HG02610 (cell line): Measurements from ENCODE around the gene ANKRD34A.

Source experiments
- ATAC-seq: cut with Tn5 transposase; IDR thresholded peaks from one replicate; pipeline ENCODE4 v1.9.1; 2021; ENCODE audit warnings: mild to moderate bottlenecking, moderate library complexity; ENCODE audit not compliant: unreplicated experiment

ANKRD34A gene

GRCh38 chr1:145974721-145975120 lies 10.3 kb upstream of the ANKRD34A start:
- no peak for ATAC-seq

GRCh38 chr1:145972580-145972979 lies 8.2 kb upstream of the ANKRD34A start:
- no peak for ATAC-seq

- no peak for ATAC-seq
These were observed 2.9 kb upstream of the ANKRD34A start for GRCh38 chr1:145967288-145967687.

- ATAC-seq: no peak
These were observed 857 bp upstream of the ANKRD34A start for GRCh38 chr1:145965119-145965744.

GRCh38 chr1:145963265-145964019 lies 933 bp downstream of the ANKRD34A start:
- no peak for ATAC-seq

GRCh38 chr1:145962157-145963102 lies 1.9 kb downstream of the ANKRD34A start:
- no peak for ATAC-seq

GRCh38 chr1:145961425-145962156 lies 2.8 kb downstream of the ANKRD34A start:
- ATAC-seq: no peak

- no peak for ATAC-seq
These were observed 3.3 kb downstream of the ANKRD34A start for GRCh38 chr1:145961109-145961424.

- no peak for ATAC-seq
These were observed 3.8 kb downstream of the ANKRD34A start for GRCh38 chr1:145960468-145961108.

GRCh38 chr1:145959957-145960467 lies 4.4 kb downstream of the ANKRD34A start:
- ATAC-seq: no peak

GRCh38 chr1:145959333-145959732 lies 5.0 kb downstream of the ANKRD34A start:
- no peak for ATAC-seq

- ATAC-seq: no peak
These were observed 5.6 kb downstream of the ANKRD34A start for GRCh38 chr1:145958734-145959133.

- ATAC-seq: peak; percentile 90
These were observed 6.7 kb downstream of the ANKRD34A start, which contains the start of gene LIX1L for GRCh38 chr1:145957443-145958319. Gene LIX1L, minus strand, starts transcription at chr1:145958017. Its CDS starts 90 bp downstream, at chr1:145957927.

GRCh38 chr1:145956781-145957442 lies 7.5 kb downstream of the ANKRD34A start:
- ATAC-seq: no peak

- ATAC-seq: no peak
These were observed 8.0 kb downstream of the ANKRD34A start for GRCh38 chr1:145956361-145956760.

- ATAC-seq: no peak
These were observed 8.9 kb downstream of the ANKRD34A start for GRCh38 chr1:145955436-145955835.

- ATAC-seq: no peak
These were observed 10.5 kb downstream of the ANKRD34A start for GRCh38 chr1:145953861-145954260.

- ATAC-seq: no peak
These were observed 11.5 kb downstream of the ANKRD34A start for GRCh38 chr1:145952903-145953302.

- no peak for ATAC-seq
These were observed 12.8 kb downstream of the ANKRD34A start for GRCh38 chr1:145951526-145951925.
